WERI-Rb-1 (cell line): ENCODE data around the gene CDYL2.
"Not testable (repeated sequence)": the region's sequence is repeated elsewhere in the genome, so short reads cannot be mapped to it uniquely, and the experiment has no call there.

Experiments
- DNase-seq: peaks from one replicate; pipeline ENCODE4 v3.0.0-alpha.2; 2020
- H3K27ac ChIP-seq: fragments of 250-450 bp; sonication (Bioruptor Pico); 2 replicates; pipeline ENCODE4 v1.5.1; 2020; ENCODE audit warnings: mild to moderate bottlenecking, moderate library complexity
- H3K27me3 ChIP-seq: fragments of 250-450 bp; sonication (Bioruptor Pico); 2 replicates; pipeline ENCODE4 v1.5.1; 2021; ENCODE audit warnings: mild to moderate bottlenecking, low read depth, moderate library complexity; ENCODE audit not compliant: insufficient read depth, severe bottlenecking
- H3K36me3 ChIP-seq: fragments of 250-450 bp; sonication (Bioruptor Pico); 2 replicates; pipeline ENCODE4 v1.5.1; 2020; ENCODE audit warnings: mild to moderate bottlenecking, moderate library complexity
- H3K4me3 ChIP-seq: 2 replicates; pipeline ENCODE4 v1.5.1; 2011; ENCODE audit warnings: low read depth, mild to moderate bottlenecking, control low read depth, low read length
- H3K9me3 ChIP-seq: fragments of 250-450 bp; sonication (Bioruptor Pico); 2 replicates; pipeline ENCODE4 v1.5.1; 2021; ENCODE audit warnings: mild to moderate bottlenecking, moderate library complexity; ENCODE audit not compliant: severe bottlenecking
- CTCF ChIP-seq: IDR thresholded peaks from 2 replicates; pipeline ENCODE4 v1.5.1; 2011; ENCODE audit warnings: low read depth, mild to moderate bottlenecking, control low read depth, inconsistent platforms, low read length

Gene CDYL2

GRCh38 chr16:80819988-80820387, 15.6 kb upstream of the CDYL2 start:
- Histone ChIP-seq H3K9me3 (no peaks in the 10 kb centered on the region), H3K36me3 (no peaks in the 10 kb centered on the region), H3K4me3 (no peak overlapping the region), H3K27ac (no peak overlapping the region), H3K27me3 (no peaks in the 10 kb centered on the region)
- DNase-seq = no peak
- TF ChIP-seq CTCF = no peak

- H3K36me3 ChIP-seq = no peaks in the 10 kb centered on the region
- H3K27ac ChIP-seq = no peak overlapping the region
- H3K27me3 ChIP-seq = no peaks in the 10 kb centered on the region
- no peak overlapping the region for H3K4me3 ChIP-seq
- DNase-seq = no peak
- no peak for TF ChIP-seq CTCF
- no peaks in the 10 kb centered on the region for H3K9me3 ChIP-seq
These were observed 12.0 kb upstream of the CDYL2 start for GRCh38 chr16:80816356-80816755.

- H3K4me3 ChIP-seq, H3K36me3 ChIP-seq, H3K9me3 ChIP-seq, H3K27me3 ChIP-seq, H3K27ac ChIP-seq, DNase-seq: not testable (repeated sequence)
These were observed 10.9 kb upstream of the CDYL2 start for GRCh38 chr16:80815278-80815677.

- TF ChIP-seq CTCF = no peak
- Histone ChIP-seq H3K4me3 (no peak overlapping the region), H3K36me3 (no peaks in the 10 kb centered on the region), H3K27ac (no peak overlapping the region), H3K9me3 (no peaks in the 10 kb centered on the region), H3K27me3 (peaks cover 2% of the 10 kb centered on the region)
- no peak for DNase-seq
These were observed 8.2 kb upstream of the CDYL2 start for GRCh38 chr16:80812593-80812992.

- Histone ChIP-seq H3K9me3 (no peaks in the 10 kb centered on the region), H3K27me3 (peaks cover 9% of the 10 kb centered on the region), H3K4me3 (no peak overlapping the region), H3K36me3 (no peaks in the 10 kb centered on the region), H3K27ac (no peak overlapping the region)
- no peak for DNase-seq
- no peak for TF ChIP-seq CTCF
These were observed 5.0 kb upstream of the CDYL2 start for GRCh38 chr16:80809366-80809765.

GRCh38 chr16:80807906-80808305, 3.5 kb upstream of the CDYL2 start:
- no peaks in the 10 kb centered on the region for H3K9me3 ChIP-seq
- H3K27me3 ChIP-seq = peaks cover 13% of the 10 kb centered on the region
- no peak for DNase-seq
- H3K27ac ChIP-seq = no peak overlapping the region
- no peak for TF ChIP-seq CTCF
- H3K4me3 ChIP-seq = no peak overlapping the region
- no peaks in the 10 kb centered on the region for H3K36me3 ChIP-seq

- Histone ChIP-seq H3K27me3 (peaks cover 18% of the 10 kb centered on the region), H3K9me3 (no peaks in the 10 kb centered on the region), H3K27ac (no peak overlapping the region), H3K4me3 (no peak overlapping the region), H3K36me3 (no peaks in the 10 kb centered on the region)
- TF ChIP-seq CTCF = no peak
- DNase-seq = no peak
These were observed 2.5 kb upstream of the CDYL2 start for GRCh38 chr16:80806927-80807340.
